Choroid plexus epithelial cell (primary cell): ENCODE data around the gene RGL3.
A peak's percentile ranks its signal among the peaks of the same experiment; 100 is the strongest.
"Not testable (repeated sequence)": the region's sequence is repeated elsewhere in the genome, so short reads cannot be mapped to it uniquely, and the experiment has no call there.

Experiments
- DNase-seq: peaks from one replicate; pipeline ENCODE4 v3.0.0-alpha.2; 2010; ENCODE audit warnings: low read depth
- H3K4me3 ChIP-seq: 2 replicates; pipeline ENCODE4 v1.5.1; 2011; ENCODE audit warnings: low read depth, mild to moderate bottlenecking, control low read depth, low read length, moderate library complexity
- CTCF ChIP-seq: conservative IDR thresholded peaks from 2 replicates; pipeline ENCODE4 v1.5.1; 2011; ENCODE audit warnings: low read depth, mild to moderate bottlenecking, control low read depth, inconsistent platforms, low read length, moderate library complexity

The RGL3 gene

GRCh38 chr19:11361037-11361770 is 57.9 kb downstream of the RGL3 start:
- TF ChIP-seq CTCF, result no peak
- no peak overlapping the region for H3K4me3 ChIP-seq
- no peak for DNase-seq

GRCh38 chr19:11359421-11359820 is 59.7 kb downstream of the RGL3 start:
- DNase-seq, result no peak
- H3K4me3 ChIP-seq, result no peak overlapping the region
- TF ChIP-seq CTCF, result no peak

DNA sequence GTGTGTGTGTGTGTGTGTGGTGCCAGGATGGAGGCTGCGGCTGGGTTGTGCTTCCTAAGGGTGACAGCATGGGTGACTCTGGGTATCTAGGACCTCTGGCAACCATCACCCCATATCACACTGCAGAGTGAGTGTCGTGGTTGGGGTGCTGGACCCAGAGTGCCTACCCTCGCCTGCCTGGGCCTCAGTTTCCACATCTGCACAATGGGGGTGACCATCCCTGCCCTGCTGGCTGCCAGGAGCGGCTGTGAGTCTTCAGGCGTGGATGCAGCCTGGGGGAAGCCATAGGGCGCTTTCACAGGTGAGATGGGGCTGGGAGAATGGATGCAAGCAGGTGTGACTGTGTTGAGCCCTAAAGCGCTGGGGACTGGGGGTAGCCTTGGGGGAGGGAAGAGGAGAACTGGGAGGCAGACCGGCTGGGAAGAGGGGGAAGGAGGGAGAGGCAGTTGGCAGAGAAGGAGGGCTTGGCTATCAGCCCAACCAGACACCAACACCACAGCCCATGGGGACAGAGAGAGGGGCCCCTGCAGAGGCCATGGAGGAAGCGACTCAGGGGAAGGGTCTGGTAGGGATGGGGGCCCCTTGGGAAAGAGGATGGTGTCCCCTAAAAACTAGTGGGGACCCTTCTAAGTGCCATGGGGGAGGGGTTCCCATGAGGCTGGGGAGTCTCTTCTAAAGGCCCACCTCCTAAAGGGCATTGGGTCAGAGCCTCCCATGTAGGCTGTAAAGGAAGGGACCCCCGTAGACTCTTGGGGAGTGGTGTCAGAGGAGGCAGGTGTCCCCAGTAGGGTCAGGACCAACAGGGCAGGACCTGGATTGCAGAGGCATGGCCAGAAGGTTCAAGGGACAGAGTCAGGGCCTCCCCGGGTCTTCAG is 62.2 kb downstream of the RGL3 start:
- no peak for TF ChIP-seq CTCF
- DNase-seq, result no peak
- H3K4me3 ChIP-seq, result no peak overlapping the region

GRCh38 chr19:11356074-11356397 is 63.1 kb downstream of the RGL3 start:
- peak overlapping the region; percentile 72 for H3K4me3 ChIP-seq
- DNase-seq, result no peak

DNA sequence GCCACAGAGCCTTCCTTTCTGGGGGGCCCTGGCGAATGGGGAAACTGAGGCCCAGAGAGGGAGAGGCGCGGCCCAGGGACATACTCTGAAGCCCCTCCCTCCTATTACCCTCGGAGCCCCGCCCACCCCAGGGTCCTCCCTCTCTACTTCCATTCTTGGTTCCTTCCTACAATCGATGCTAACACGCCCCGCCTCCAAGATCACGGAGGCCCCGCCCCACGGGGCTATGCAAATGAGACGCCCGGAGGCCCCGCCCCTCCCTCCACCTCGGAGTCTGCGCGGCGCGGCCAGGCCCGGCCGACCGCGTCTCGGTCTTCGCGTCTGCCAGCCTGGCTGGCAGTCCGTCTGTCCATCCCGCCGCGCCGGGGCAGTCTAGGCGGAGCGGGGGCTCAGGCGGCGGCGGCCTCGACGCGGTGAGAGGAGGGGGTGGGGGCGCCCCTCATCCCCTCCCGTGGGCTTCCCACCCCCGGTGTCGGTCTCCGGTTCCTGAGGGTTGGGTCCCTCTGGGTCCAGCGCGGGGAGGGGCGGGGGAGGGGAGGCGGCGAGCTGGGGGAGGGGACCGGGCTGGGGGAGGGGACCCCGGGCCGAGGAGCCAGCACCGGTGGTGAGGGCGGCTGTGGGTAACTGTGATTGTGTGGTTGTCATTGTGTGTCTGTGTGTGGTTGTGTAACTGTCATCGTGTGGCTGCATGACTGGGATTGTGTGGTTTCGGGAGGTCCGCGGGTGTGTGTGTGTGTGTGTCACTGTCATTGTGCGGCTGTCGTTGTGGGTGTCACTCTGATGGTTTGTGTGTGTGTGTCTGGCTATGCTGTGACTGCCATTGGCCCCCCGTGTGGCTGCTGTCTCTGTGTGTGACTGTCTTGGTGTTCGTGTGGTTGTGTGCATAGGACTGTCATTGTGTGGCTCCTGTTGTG is 63.7 kb downstream of the RGL3 start, which contains the start of gene PLPPR2:
Gene PLPPR2, plus strand, starts transcription at position 273 of the 914 bp plus-strand sequence. CDS start 2,242 bp downstream, outside the sequence.
- peak; percentile 89 for DNase-seq
- peak within 1 kb of the TSS; percentile 72 for H3K4me3 ChIP-seq
- no peak for TF ChIP-seq CTCF

More at GRCh38 chr19:11356074-11356397, 63.1 kb downstream of the RGL3 start:
- TF ChIP-seq CTCF, result no peak

GRCh38 chr19:11354102-11354501 is 65.0 kb downstream of the RGL3 start:
- not testable (repeated sequence) for H3K4me3 ChIP-seq, DNase-seq

GRCh38 chr19:11349171-11349570 is 69.9 kb downstream of the RGL3 start:
- no peak for DNase-seq

More at GRCh38 chr19:11349171-11349570, 69.9 kb downstream of the RGL3 start:
- H3K4me3 ChIP-seq, result no peak overlapping the region
- TF ChIP-seq CTCF, result no peak
